ENCODE measurements around the gene NHLRC3.
"Not testable (repeated sequence)": the region's sequence is repeated elsewhere in the genome, so short reads cannot be mapped to it uniquely, and the experiment has no call there.

NHLRC3 gene

DNA sequence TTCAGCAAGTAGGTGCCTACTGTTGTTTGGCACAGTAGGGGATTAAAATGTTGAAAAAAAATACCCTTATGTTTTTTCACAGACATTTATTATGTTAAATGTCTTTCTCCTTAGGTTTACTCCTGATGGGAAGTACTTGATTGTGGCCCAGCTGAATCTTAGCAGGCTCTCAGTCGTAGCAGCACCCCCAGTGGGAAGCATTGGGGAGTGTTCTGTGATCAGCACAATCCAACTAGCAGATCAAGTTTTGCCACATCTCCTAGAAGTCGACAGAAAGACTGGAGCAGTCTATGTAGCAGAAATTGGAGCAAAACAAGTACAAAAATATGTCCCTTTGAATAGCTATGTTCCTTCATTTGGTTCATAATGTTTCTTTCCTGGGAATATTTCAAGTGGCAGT is 9.3 kb downstream of the NHLRC3 start:
- DNase-seq: no peak

GRCh38 chr13:39048806-39049205 is 10.6 kb downstream of the NHLRC3 start:
- DNase-seq: no peak

DNA sequence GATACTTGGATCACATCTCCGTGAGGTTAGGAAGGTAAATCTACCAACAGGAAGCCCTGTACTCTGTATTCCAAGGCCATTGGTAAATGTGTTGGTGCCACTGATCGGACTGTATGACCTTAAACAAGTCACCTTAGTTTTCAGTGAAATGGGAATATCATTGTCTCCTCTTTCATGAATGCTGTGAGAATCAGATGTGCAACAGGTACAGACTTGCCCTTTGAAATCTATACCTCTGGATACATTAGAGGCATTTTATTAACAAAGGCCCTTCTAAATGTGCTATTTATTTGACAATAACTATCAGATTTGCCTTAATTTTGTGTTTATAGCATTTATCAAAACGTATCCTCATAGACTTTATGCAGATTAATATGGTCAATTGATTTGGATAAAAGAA is 11.0 kb downstream of the NHLRC3 start:
- DNase-seq: no peak

DNA sequence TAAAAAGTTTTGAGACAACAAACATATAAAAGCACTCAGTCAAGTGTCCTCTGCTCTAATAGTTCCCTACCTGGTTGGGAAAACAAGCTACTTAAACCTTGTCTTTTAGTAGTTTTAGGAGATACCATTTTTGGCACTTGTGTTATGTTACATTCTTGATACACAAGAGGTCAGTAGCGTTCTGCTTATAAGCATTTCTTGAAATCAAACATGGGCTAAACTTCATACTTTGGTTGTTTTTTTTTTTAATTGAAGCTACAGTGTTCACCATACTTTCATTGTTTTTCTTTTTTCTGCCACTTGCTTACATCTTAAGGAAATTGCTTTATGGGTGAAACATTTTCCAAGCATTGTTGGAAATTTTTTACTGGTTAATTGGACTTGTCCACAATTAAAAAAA is 12.9 kb downstream of the NHLRC3 start:
- no peak for DNase-seq

DNA sequence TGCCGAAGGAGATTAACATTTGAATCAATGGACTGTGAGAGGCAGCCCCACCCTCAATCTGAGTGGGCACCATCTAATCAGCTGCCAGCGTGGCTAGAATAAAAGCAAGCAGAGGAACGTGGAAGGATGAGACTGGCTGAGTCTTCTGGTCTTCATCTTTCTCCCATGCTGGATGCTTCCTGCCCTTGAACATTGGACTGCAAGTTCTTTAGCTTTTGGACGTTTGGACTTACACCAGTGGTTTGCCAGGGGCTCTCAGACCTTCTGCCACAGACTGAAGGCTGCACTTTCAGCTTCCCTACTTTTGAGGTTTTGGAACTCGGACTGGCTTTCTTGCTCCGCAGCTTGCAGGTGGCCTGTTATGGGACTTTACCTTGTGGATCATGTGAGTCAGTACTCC is 14.7 kb downstream of the NHLRC3 start:
- DNase-seq: no peak

GRCh38 chr13:39054112-39054511 is 15.9 kb downstream of the NHLRC3 start:
- no peak for DNase-seq

- DNase-seq: no peak
Measured at GRCh38 chr13:39056018-39056417, 17.8 kb downstream of the NHLRC3 start.

DNA sequence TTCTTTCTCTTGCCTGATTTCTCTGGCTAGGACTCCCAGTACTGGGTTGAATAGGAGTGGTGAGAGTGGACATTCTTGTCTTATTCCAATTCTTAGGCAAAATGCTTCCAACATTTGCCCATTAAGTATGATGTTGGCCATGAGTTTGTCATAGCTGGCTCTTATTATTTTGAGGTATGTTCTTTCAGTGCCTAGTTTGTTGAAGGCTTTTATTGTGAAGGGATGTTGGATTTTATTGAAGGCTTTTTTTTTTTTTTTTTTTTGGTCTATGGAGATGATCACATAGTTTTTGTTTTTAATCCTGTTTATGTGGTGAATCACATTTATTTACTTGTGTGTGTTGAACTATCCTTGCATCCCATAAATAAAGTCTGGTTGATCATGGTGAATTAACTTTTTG is 19.8 kb downstream of the NHLRC3 start:
- DNase-seq: no peak

GRCh38 chr13:39062004-39062403 is 23.7 kb downstream of the NHLRC3 start:
- DNase-seq: no peak

- no peak for DNase-seq
Measured at GRCh38 chr13:39072842-39073241, 34.6 kb downstream of the NHLRC3 start.

DNA sequence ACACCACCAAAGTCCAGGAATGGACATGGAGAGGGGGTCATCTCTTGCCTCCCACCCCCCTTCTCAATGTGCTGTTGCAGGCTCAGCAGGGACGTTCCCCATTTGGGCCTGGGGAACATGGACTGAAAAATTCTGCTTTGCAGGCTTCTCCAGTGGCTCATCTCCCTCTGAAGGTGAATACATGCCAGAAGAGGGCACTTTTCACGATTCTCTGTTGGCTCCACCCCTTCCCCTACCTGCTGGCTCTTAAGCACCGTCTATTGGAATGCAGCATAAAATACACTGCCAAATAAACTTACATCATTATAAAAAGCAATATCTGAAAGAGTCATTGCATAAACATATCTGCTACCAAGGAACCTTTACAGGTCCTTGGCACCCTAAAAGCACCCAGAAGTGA is 35.7 kb downstream of the NHLRC3 start:
- DNase-seq: no peak

GRCh38 chr13:39086251-39086945 is 48.1 kb downstream of the NHLRC3 start:
- not testable (repeated sequence) for DNase-seq

- DNase-seq: no peak
Measured at GRCh38 chr13:39091586-39091985, 53.3 kb downstream of the NHLRC3 start.

- no peak for DNase-seq
Measured at GRCh38 chr13:39095500-39095899, 57.2 kb downstream of the NHLRC3 start.

DNA sequence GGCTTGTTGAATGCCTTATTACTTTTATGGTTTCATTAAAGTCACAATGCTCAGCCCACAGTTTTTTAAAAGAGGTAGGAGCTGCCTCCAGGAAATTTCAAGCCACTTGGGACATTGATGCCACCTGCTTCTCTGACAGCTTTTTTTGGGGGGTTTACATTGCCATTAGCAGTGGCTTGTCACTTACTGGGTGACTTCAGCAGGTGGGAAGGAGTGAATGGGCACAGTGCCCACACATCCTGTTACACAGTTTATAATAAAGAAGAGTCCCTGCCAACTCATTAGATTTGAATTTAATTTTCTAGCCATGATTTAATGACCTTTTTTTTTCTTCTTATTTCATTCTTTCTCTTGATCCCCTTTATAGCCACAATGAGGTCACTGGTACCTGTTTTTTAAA is 61.0 kb downstream of the NHLRC3 start:
- DNase-seq: no peak
